CD4-positive, alpha-beta T cell treated with Interleukin-4 for 1 hour (primary cell): ENCODE data around the gene MS4A15.
"Not testable (repeated sequence)": the region's sequence is repeated elsewhere in the genome, so short reads cannot be mapped to it uniquely, and the experiment has no call there.

ENCODE experiments used
- DNase-seq, 2 donors: peaks; one replicate each; pipeline ENCODE4 v3.0.0-alpha.2; 2020 to 2022

Gene MS4A15

DNA sequence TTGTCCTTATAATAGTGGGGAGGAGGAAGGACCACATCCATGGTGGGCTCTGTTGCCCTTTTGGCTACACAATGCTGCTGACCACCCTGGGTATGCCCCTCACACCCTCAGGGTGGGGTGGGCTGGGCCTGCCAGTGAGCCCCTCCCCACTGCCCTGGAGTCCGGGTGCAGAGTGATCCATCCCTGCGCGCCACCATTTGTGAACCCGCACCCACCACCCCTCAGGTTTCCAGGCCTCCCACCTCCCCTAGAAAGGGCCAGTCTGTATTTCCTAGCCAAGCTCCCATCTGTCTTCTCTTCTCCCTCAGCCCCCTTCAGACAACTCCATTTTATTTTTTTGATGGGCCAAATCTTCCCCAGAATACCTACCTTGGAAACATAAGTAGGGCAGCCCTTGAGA, 53.5 kb downstream of the MS4A15 start:
- no peak for DNase-seq

DNA sequence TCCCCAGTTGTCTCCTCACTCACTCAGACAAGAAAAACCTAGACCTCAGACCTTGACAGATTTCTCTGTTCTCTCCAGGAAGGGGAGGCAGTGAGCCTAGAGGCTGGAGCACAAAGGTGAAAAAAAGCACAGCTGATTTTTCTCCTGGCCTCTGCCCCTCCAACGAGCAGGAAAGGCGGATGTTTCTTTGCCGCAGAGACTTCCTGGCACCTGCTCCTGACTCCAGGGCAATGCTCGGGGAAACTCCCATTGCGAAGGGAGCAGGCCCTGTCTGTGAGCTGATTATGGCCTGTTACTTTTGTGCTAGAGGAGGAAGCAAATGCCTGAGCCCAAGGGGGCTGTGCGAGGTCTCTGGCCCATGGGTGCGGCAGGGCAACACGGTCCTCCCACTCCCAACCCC, 53.9 kb downstream of the MS4A15 start:
- DNase-seq, result no peak

DNA sequence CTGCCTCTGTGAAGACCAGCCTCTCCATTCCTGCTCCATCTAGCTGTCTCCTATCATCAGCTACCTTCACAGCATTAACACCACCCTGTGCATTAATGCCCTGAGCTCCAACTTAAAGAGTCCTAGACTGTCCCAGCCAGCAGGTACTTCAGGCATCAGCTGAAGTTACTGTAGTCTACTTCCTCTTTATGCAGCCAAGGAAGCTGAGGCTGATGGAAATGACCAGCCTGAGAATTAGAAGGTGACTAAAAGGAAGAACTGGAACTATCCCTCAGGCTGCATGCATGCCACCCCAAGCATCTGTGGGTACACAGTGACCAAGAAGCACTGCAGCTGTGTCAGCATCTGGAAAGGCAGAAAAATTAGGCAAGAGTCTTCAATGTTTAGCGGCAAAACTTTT, 56.7 kb downstream of the MS4A15 start:
- no peak for DNase-seq

DNA sequence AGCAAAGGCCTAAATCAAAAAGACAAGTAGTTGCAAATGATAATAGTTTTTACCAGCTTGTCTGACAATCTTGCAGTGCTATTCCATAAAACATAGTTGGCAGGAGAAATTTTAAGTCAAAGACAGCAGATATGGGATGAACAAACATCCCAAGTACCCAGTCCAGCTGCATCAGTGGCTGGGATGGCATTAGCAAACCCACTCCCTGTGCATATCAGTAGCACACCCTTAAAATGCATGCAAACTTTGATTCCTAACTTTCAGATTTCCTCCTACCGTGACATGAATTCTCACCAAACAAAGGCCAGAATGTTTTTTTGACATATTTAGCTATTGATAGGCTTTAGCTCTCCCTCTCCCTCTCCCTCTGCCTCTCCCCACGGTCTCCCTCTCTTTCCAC, 57.4 kb downstream of the MS4A15 start:
- DNase-seq, result no peak

DNA sequence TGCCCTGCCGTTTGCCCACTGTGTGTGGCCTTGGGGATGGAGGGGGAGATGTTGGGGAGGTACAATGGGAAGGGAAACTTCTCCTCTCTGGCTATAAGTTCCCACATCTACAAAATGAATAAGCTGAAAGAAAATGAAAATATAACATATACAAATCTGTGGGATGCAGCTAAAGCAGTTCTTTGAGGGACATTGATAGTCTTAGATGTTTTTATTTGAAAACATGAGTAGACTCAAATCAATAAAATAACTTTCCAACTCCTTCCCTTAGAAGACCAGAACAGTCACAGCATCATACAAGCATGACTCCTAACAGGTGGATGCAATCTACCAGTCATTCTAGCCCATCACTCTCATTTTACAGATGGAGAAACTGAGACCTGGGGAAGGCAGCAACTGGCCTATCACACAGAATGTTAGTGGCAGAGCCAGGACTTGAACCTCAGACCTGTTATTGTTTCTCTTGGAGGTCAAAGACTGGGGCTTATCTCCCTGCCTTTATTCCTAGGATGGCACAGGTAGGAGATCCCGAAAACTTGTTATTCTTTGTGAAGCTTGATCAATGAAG, 60.0 kb downstream of the MS4A15 start:
- DNase-seq, result no peak

DNA sequence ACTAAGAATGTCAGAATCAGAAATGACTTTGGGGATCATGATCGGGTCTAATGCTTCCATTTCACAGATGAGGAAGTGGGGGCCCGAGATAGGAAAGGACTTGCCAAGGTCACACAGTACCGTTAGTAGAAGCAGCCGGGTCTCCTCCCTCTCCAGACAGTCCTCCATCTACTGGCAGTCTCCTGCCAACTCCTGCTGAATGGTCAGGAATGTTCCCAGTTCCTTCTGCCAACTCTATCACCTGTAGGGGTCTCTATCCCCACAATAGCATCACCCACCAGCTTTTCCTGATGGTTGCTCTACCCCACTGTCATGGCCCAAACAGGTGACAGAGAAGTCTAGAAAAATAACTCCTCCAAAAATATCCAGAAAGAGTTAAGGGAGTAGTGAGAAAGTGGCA, 61.4 kb downstream of the MS4A15 start:
- no peak for DNase-seq

DNA sequence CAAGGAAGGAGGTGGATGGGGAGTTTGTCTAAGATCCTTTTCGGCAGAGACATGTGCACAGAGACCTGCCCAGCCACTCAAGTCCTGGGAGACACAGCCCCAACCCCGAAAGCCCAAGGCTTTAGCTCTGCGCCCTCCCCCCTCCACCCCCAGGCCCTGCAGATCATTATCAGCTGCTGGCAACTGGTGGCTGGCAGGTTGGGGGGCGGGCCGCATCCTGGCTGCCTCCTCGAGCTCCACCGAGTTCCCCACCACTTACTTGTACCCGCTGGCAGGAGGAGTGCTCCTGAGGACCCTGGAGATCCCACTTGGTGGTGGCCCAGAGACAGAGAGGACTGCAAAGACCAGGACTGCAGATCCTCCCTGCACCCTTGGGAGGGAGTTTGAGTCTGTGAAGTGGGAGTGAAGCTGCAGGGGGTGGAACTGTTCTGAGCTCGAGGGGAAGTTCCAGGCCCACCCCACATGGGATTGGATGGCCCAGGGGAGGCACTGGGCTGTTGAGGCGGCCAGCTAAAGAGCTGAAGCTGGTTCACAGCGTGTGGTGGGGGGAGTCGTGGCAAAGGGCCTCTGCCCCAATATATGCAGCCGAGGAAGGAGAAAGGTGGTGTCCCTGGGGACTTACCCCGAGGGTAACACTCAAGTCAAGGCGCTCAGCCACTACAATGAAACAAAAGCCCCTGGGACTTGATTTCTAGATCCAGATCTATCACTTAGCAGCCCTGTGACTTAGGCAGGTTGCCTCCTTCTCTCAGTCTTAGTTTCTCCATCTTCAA, 65.3 kb downstream of the MS4A15 start:
- no peak for DNase-seq

DNA sequence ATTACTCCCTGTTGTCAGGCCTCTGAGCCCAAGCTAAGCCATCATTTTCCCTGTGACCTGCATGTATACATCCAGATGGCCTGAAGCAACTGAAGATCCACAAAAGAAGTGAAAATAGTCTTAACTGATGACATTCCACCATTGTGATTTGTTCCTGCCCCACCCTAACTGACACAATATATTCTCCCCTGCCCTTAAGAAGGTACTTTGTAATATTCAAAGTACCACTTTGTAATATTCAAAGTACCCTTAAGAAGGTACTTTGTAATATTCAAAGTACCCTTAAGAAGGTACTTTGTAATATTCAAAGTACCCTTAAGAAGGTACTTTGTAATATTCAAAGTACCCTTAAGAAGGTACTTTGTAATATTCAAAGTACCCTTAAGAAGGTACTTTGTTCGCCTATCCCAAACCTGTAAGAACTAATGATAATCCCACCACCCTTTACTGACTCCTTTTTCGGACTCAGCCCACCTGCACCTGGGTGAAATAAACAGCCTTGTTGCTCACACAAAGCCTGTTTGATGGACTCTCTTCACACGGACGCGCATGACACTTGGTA, 67.2 kb downstream of the MS4A15 start:
- not testable (repeated sequence) for DNase-seq

DNA sequence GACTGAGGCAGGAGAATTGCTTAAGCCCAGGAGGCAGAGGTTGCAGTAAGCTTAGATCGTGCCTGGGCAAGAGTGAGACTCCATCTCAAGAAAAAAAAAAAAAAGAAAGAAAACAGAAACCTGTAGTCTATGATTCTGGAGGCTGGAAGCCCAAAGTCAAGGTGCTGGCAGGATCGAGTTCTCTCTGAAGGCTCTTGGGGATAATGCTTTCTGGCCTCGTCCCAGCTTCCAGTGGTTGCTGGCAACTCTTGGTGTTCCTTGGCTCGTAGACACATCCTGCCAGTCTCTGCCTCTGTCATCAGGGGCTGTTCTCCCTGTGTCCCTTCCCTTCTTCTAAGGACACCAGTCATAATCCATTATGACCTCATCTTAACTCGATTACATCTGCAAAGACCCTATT, 68.5 kb downstream of the MS4A15 start:
- no peak for DNase-seq

DNA sequence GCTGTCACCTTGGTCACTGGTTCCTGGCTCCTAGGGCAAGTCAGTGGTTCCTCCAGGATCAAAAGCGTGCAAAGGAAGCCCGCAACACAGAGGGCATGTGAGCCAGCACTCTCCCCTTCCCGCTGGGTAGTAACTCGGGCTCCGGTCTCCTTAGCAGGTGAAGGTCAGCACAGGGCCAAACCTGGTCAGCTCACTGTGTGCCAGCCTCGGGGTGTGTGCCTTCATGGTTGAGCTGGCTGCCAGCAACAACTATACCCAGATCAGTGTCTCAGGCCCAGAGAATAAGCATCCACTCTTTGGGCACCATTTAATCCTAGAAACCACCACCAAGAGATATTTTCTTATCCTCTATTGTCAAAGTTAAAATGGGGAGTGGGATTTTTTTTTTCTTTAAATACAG, 69.1 kb downstream of the MS4A15 start:
- DNase-seq, result no peak
